Astrocyte of the hippocampus (primary cell): Measurements from ENCODE around the gene HDAC9.

Source experiments
- DNase-seq: peaks from one replicate; pipeline ENCODE4 v3.0.0; 2011; ENCODE audit warnings: low read depth, low spot score

HDAC9 gene

GRCh38 chr7:18494406-18494805, 1.1 kb upstream of the HDAC9 start:
- DNase-seq = no peak

GRCh38 chr7:18494821-18495408, 634 bp upstream of the HDAC9 start:
- DNase-seq = peak; percentile 76

- DNase-seq = no peak
Measured at GRCh38 chr7:18496341-18496700, 772 bp downstream of the HDAC9 start.

GRCh38 chr7:18497082-18497481, 1.5 kb downstream of the HDAC9 start:
- DNase-seq = no peak

- no peak for DNase-seq
Measured at GRCh38 chr7:18497800-18498199, 2.3 kb downstream of the HDAC9 start.

- peak; percentile 29 for DNase-seq
Measured at GRCh38 chr7:18498341-18498740, 2.8 kb downstream of the HDAC9 start.

- DNase-seq = peak; percentile 55
Measured at GRCh38 chr7:18499407-18500177, 4.0 kb downstream of the HDAC9 start.

GRCh38 chr7:18503126-18503866, 7.7 kb downstream of the HDAC9 start:
- no peak for DNase-seq

- no peak for DNase-seq
Measured at GRCh38 chr7:18504965-18505364, 9.4 kb downstream of the HDAC9 start.

- DNase-seq = peak; percentile 44
Measured at GRCh38 chr7:18505870-18506460, 10.4 kb downstream of the HDAC9 start.

GRCh38 chr7:18508443-18509427, 13.2 kb downstream of the HDAC9 start:
- DNase-seq = peak; percentile 96

GRCh38 chr7:18509481-18509880, 13.9 kb downstream of the HDAC9 start:
- DNase-seq = no peak

GRCh38 chr7:18511351-18512140, 16.0 kb downstream of the HDAC9 start:
- DNase-seq = peak; percentile 28

- DNase-seq = no peak
Measured at GRCh38 chr7:18513343-18513742, 17.8 kb downstream of the HDAC9 start.

GRCh38 chr7:18515067-18515466, 19.5 kb downstream of the HDAC9 start:
- DNase-seq = peak; percentile 51

GRCh38 chr7:18517646-18518045, 22.1 kb downstream of the HDAC9 start:
- DNase-seq = no peak

- DNase-seq = no peak
Measured at GRCh38 chr7:18518555-18518954, 23.0 kb downstream of the HDAC9 start.

- peak; percentile 71 for DNase-seq
Measured at GRCh38 chr7:18520450-18521235, 25.1 kb downstream of the HDAC9 start.

- DNase-seq = no peak
Measured at GRCh38 chr7:18521236-18521589, 25.7 kb downstream of the HDAC9 start.
